SHP77 treated with DMSO at 0.1 percent for 48 hours (cell line): ENCODE measurements around the gene PALM.
"Not testable (repeated sequence)": the region's sequence is repeated elsewhere in the genome, so short reads cannot be mapped to it uniquely, and the experiment has no call there.

Experiments
- DNase-seq: peaks from one replicate; lab custom pipeline; 2025; lab: John Stamatoyannopoulos, UW

Gene PALM

GRCh38 chr19:704447-704741 is 4.3 kb upstream of the PALM start:
- no peak for DNase-seq

DNA sequence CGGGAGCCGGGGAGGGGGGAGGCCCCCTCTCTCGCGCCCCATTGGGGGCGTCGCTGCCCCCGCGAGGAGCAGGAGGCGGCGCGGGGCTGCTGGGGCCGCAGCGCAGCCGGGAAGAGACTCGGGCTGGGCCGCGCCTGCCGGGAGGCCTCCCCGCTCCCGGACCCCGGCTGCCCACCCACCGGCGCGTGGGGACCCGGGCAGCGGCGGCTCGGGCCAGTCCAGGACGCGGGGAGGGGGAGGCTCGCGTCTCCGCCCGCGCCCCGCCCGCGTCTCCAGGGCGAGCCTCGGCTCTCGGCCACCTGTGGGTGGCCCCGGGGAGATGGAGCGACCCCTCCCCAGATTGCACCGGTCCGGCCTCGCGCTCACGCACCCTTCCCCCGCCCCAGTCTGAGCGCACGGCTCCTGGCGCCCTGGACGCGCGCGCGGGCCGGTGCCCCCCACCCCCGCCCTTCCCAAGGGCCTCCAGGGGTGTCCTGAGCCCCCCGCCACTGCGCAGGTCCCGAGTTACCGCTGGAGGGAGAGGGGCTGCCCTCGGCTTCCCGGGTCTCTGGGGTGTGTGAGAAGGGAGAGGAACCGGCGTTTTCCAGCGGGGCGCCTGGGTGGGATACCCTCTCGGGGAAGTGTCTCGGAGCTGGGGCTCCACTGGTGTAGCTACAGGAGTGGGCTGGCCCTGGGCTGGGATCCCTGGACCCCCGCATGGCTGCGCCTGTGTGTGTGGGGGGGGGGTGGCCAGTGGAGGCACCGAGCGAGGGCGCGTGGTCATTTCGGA is 645 bp downstream of the PALM start:
- DNase-seq, result no peak

- DNase-seq, result no peak
Observed at GRCh38 chr19:709965-710571, 1.3 kb downstream of the PALM start.

DNA sequence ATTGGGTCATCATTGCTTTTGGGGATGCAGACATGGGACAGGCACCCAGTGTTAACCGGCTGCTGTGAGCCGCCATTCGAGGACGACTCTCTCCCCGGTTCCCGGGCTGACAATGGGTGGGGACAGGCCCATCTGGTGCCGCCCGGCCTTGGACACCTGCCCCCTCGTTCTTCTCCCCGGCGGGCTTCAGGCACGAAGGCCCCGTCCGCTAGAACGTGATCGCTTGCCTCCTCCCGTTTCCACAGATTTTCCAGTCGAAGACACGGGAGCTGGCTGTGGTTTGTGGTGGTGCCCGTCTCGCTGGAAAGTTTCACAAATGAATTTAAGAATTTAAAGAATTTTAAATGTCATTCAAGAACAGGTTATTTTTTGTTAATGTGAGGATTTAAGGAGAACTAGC is 2.0 kb downstream of the PALM start:
- DNase-seq, result no peak

DNA sequence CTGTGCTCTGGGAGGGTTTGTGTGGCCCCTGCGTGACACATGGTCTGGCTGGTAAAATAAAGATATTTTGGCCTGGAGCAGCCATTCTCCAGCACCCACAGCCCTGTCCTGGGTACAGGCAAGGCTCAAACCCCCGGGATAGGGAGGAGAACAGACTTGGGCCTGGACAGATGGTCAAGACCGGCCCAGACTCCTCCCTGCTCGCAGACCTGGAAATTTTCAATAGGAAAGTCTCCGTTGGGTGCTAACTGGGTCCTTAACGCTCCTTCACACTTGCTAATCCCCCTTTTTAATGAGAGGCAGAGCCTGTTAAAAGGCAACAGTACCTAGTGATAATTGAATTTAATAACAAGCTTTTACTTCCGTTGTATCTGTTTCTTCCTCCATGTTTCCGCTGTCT is 2.5 kb downstream of the PALM start:
- DNase-seq, result no peak

GRCh38 chr19:715347-715746 is 6.6 kb downstream of the PALM start:
- DNase-seq, result no peak

DNA sequence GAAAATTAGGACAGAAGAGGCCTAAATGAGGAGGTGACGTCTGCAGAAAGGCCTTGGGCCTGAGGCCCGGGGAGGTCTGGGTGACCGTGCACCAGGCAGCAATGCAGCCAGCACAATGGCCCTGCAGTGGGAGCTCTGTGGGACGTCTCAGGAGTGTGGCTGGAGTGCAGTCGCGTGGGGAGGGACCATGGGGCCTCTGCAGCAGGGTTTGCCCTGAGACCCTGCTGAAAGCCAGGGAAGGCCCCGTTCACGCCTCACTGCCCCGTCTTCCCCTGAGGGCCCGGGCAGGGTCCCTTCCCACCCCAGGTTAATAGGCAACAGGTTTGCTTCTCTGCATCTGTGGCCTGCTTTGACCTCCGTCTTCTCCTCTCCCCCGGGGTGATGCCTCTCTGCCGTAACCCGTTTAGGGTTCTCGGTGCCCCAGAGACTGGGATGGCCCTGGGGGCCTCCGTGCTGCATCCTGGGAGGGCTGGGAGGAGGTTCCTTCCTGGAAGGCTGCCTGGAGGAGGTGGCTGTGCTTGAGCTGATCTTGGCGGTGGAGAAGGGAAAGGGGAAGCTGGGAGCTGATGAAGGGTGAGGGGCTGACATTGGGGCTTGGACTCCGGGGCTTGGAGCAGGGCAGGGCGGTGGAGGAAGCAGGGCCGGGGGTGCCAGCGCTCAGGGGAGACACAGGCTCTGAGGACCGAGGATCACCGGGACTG is 9.7 kb downstream of the PALM start:
- no peak for DNase-seq

DNA sequence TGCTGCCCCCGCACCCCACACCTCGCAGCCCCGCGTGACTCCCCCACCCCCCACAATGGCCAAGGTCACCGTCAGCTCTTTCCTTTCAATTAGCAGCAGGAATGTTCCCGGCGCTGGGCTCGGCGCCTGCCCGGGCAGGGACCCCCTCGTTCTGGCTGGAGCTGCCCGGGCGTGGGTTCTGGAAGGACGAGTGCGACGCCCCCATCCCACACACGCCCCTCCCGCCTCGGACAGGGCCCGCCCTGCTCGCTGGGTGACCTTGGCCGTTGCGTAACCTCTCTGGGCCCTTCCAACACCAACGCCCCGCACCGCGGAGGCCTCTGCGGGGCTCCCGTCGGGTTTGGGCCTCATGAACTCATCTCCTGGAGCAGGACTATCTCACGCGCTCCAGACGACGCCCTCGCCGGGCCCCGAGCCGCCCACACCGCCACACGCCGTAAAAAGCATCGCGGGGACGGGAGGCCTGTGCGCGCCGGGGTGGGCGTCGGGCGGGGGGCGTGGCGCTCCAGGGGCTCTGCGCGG is 10.3 kb downstream of the PALM start:
- no peak for DNase-seq

- no peak for DNase-seq
Observed at GRCh38 chr19:719636-720344, 11.1 kb downstream of the PALM start.

DNA sequence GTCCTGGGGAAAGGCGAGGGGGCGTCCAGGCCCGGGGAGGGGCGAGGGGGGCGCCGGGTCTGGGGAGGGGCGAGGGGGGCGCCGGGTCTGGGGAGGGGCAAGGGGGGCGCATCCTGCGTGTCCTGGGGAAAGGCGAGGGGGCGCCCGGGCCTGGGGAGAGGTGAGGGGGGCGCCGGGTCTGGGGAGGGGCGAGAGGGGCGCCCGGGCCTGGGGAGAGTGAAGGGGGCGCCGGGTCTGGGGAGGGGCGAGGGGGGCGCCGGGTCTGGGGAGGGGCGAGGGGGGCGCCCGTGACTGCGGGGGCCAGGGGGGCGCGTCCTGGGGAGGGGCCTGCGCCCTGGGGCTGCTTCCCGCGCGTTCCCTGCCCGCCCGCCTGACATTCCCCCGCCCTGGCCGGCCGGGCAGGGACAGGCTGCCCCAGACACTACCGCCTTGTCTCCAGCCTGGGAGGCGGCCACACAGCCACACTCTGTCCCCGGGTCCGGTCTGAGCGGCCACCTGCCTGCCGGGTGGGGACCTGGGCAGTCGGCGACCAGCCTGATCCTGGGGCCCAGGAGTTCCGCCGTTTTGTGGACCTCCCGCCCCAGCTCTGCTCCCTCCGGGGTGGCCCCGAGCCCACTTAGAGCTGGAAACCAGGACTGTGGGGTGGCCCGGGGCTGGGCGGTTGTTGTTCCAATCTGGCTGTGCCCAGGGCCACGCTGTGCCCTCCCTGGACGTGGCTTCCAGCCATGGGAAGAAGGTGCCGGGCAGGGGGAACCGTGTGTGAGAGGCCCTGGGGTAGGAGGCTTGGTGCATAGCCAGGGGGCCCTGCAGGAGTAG is 11.8 kb downstream of the PALM start:
- no peak for DNase-seq

GRCh38 chr19:722553-723101 is 13.9 kb downstream of the PALM start:
- DNase-seq, result no peak

DNA sequence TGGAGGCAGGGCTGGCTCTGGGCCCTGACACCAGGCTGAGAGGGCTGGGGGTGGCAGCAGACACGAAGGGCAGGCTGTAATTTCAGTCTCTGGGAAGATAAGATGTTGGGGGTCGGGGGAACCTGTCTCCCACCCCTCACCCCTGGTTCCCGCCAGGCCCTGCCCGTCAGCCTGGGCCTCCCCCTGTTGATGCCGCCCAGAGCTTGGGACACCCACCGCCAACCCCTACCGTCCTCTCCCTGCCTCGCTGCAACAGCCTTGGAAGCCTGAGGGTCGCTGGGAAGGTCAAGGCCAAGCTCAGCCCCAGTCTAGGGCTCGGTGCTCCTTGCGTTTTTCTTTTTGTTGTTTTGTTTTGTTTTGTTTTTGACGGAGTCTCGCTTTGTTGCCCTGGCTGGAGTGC is 14.5 kb downstream of the PALM start:
- no peak for DNase-seq

- no peak for DNase-seq
Observed at GRCh38 chr19:723714-724113, 15.0 kb downstream of the PALM start.

DNA sequence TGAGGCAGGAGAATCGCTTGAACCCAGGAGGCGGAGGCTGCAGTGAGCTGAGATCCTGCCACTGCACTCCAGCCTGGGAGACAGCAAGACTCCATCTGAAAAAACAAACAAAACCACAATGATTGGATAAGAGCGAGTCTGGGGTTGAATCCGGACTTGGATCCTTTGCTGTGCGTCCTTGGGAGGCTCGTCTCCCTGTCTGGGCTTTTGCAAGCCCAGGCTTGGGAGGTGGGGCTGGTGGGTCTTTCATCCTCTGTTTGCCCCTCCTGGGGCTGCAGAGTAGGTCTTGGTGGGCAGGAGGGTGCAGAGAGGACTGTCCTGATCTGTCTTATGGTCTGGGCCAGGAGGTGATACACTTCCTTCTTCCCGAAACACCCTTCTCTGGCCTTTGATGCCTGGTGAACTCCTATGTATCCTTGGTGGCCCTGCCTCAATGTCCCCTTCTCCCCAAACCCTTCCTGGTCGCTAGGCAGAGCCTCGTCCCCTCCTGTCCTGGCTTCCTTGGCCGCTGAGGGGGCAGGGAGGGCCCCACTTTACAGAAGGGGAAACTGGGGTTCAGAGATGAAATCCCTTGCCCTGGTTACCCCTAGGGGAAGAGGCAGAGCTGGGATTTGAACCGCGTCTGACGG is 16.8 kb downstream of the PALM start:
- DNase-seq, result no peak

GRCh38 chr19:726993-727956 is 18.5 kb downstream of the PALM start:
- DNase-seq, result no peak

GRCh38 chr19:728011-728410 is 19.3 kb downstream of the PALM start:
- DNase-seq, result no peak

DNA sequence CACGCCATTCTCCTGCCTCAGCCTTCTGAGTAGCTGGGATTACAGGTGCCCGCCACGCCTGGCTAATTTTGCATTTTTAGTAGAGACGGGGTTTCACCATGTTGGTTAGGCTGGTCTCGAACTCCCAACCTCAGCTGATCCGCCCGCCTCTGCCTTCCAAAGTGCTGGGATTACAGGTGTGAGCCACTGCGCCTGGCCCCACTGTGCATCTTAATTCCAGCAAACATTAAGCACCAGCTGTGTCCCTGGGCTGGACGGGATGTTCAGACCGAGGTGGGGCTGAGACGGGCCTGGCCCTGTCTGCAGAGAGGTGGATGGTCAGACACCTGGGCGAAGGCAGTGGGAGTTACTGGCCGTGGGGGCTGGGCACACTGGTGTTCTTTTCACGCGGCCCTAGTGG is 20.8 kb downstream of the PALM start:
- DNase-seq, result not testable (repeated sequence)

DNA sequence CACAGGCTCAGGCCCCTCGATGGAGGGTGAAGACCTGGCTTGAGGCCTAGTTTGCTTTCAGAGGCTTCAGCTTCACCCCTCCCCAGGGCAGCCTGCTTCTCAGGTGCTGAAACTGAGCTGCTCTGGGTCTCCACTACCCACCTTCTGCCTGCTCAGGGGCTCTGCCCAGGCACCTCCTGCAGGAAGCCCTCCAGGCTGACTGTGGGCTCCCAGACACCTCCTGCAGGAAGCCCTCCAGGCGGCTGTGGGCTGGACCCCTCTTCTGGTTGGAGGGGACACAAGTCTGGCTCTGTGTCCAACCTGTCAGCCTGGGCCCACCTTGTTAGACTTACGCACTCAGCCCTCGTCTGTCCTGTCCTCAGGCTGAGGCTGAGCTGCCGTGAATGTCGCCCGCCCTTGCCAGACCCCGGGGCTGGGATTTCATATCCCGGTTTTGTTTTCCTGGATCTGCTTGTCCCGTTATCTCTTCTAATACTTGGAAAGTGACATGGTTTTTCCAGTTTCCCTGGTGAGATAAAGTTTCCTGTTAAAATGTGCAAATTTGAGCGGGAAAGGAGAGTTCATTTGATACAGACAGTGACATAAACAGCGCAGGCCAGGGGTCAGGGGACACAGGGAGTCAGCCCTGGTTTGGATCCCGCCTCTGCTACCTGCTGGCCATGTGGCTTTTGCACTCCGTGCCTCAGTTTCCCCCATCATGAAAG is 21.4 kb downstream of the PALM start:
- DNase-seq, result no peak

GRCh38 chr19:731000-731399 is 22.3 kb downstream of the PALM start:
- no peak for DNase-seq
